ENCODE data around the gene ATP8A2.
"Not testable (repeated sequence)": the region's sequence is repeated elsewhere in the genome, so short reads cannot be mapped to it uniquely, and the experiment has no call there.

ATP8A2 gene

DNA sequence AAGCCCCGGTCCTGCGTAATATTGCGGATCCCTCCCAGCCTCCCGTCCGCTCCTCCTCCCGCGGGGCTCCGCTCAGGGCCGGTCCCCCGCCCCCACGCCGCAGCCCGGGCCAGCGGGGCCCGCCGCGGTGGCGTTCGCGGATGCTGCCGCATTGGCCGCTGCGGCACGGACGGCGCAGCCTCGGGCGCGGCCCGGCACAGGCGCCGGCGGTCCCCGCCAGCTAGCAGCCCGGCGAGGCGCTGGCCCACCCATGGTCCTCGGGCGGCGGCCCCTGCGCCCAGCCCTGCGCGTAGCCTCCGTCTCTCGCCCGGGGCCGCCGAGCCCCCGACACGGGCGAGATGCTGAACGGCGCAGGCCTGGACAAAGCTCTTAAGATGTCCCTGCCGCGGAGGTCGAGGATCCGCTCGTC is at the start of gene ATP8A2:
ATP8A2 (plus strand) TSS at position 100 of the 409 bp plus-strand sequence; CDS start at position 339, 239 bp downstream.
- Mint-ChIP-seq H3K4me3 (peak within 1 kb of the TSS; percentile 83), H3K27ac (no peak within 1 kb of the TSS), H3K36me3 (no peaks in the 10 kb centered on the region), H3K4me1 (peaks cover 12% of the 10 kb centered on the region), H3K27me3 (peaks cover 54% of the 10 kb centered on the region), H3K9me3 (no peaks in the 10 kb centered on the region)

DNA sequence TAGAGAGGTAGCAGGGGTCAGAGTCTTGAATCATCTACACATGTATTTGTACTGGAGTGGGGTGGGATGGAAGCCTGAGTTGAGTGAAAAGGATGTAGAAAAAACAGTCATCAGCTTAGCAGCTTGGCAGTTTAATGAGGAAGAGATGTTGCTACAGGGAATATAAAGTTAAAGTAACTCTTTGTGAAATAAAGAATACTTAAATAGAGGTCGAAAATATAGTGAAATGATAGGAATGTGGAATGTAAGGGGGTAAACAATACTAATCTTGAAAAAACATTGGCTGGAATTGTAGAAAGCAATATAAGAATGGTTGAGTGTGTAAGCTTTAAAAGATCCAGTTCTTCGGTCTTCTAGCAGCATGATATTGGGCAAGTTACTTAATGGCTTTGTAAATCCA is 47.7 kb upstream of the ATP8A2 start:
- no peak overlapping the region for H3K4me3 Mint-ChIP-seq
- H3K36me3 Mint-ChIP-seq = peaks cover 8% of the 10 kb centered on the region
- H3K27ac Mint-ChIP-seq = peak overlapping the region; percentile 14
- H3K27me3 Mint-ChIP-seq = no peaks in the 10 kb centered on the region
- no peaks in the 10 kb centered on the region for H3K9me3 Mint-ChIP-seq
- H3K4me1 Mint-ChIP-seq = no peaks in the 10 kb centered on the region

DNA sequence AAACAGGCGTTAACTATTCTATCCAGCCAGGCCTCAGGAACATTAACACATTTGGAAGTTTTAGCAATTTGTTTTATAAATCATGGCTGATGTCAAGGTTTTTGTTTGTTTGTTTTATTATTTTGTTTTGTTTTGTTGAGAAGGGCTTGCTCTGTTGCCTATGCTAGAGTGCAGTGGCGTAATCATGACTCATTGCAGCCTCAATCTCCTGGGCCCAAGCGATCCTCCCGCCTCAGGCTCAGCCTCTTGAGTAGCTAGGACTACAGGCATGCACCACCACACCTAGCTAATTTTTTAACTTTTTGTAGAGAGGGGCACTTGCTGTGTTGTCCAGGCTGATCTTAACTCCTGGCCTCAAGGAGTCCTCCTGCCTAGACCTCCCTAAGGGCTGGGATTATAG is 42.1 kb upstream of the ATP8A2 start:
- H3K9me3 Mint-ChIP-seq = no peaks in the 10 kb centered on the region
- no peak overlapping the region for H3K27ac Mint-ChIP-seq
- no peaks in the 10 kb centered on the region for H3K27me3 Mint-ChIP-seq
- H3K4me3 Mint-ChIP-seq = no peak overlapping the region
- peaks cover 9% of the 10 kb centered on the region for H3K4me1 Mint-ChIP-seq
- peaks cover 5% of the 10 kb centered on the region for H3K36me3 Mint-ChIP-seq

DNA sequence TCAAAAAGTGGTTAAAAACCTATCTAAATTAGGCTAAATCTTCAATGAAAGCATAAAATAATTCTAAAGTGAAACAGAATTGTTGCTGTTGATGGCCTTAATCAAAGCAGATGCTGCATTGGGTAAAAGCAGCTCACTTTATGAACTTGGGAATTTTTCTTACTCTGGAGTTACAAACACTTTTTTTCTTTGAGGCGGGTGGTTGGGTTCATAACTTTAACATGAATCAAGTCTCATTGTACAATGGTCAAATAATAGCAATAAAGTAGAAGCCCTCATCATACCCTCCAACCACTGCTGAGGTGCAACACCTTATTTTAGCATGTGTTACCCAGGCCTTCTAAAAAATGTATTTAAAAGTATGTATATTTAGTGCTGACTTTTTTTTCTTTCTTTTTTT is 41.2 kb upstream of the ATP8A2 start:
- Mint-ChIP-seq H3K4me1 (peaks cover 9% of the 10 kb centered on the region), H3K4me3 (no peak overlapping the region), H3K27ac (no peak overlapping the region), H3K36me3 (peaks cover 5% of the 10 kb centered on the region), H3K27me3 (no peaks in the 10 kb centered on the region), H3K9me3 (no peaks in the 10 kb centered on the region)

DNA sequence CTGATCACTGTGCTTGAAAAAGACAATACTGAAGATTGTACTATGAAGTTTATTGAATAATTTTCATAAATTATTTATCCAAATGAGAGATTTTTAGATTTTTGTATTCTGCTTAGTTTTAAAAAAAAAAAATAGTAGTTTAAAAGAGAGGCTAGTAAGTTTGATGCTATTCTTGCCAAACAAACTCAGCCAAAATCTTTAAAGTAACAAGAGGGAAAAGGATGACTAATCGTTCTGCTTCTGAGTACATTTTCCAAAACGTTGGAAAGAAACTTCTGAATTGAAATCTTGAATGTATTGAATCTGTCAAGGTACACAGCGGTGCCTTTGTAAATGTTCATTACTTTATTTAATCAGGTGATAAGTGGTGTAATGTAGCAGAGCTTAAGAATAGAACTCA is 35.9 kb upstream of the ATP8A2 start:
- Mint-ChIP-seq H3K4me3 (no peak overlapping the region), H3K27ac (peak overlapping the region; percentile 12), H3K4me1 (peaks cover 9% of the 10 kb centered on the region), H3K27me3 (no peaks in the 10 kb centered on the region), H3K9me3 (no peaks in the 10 kb centered on the region), H3K36me3 (peaks cover 7% of the 10 kb centered on the region)

DNA sequence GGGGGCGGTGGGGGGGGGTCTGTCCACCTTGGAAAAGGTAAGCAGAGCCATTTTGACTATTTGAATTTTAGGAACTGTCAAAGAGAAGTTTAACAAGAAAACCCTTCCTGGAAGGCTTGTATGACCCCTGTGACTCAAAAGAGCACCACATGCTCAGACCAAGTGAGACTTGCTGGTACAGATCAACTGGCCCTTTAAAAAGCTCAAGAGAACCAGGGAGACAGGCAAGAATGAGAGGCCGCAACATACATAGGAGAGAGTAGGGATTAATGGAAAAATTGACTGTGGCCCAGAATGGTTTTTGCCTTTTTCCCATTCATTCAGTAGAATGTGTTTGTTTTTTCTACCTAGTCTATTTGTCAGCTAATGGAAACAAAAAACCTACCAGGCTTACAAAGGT is 26.2 kb upstream of the ATP8A2 start:
- no peaks in the 10 kb centered on the region for H3K4me1 Mint-ChIP-seq

DNA sequence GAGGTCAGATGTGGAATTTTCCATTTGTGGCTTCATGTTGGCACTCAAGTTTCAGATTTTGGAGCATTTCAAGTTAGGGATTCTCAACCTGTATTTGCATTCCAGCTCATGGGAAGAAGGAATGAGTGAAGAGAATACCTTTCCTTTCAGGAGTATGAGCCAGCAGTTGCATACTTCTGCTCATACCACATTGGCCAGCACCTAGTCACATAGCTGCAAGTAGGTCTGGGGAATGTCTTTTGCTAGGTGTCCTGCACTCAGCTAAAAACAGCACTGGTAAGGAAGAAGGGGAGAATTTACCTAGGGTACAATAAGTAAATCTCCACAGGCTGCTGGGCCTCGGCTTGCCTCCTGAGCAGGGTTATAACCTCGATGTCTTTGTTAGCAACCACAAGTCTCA is 24.6 kb upstream of the ATP8A2 start:
- peaks cover 2% of the 10 kb centered on the region for H3K36me3 Mint-ChIP-seq
- no peaks in the 10 kb centered on the region for H3K4me1 Mint-ChIP-seq
- no peak overlapping the region for H3K27ac Mint-ChIP-seq
- H3K27me3 Mint-ChIP-seq = no peaks in the 10 kb centered on the region
- no peaks in the 10 kb centered on the region for H3K9me3 Mint-ChIP-seq
- H3K4me3 Mint-ChIP-seq = no peak overlapping the region

More for the DNA sequence above, 26.2 kb upstream of the ATP8A2 start:
- Mint-ChIP-seq H3K27me3 (no peaks in the 10 kb centered on the region), H3K4me3 (no peak overlapping the region), H3K9me3 (no peaks in the 10 kb centered on the region), H3K27ac (no peak overlapping the region), H3K36me3 (peaks cover 2% of the 10 kb centered on the region)

DNA sequence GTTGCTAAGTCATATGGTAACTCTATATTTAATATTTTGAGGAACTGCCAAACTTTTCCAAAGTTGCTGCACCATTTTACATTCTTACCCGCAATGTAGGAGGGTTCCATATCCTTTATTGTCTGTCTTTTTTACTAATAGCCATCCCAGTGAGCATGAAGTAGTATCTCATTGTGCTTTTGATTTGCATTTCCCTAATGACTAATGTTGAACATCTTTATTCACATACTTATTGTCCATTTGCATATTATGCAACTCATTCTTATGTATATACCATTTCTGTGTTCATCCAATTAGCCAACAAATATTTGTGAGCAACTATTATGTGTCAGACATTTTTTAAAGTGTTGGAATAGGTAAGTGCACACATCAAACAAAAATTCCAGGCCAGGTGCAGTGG is 20.4 kb upstream of the ATP8A2 start:
- no peak overlapping the region for H3K4me3 Mint-ChIP-seq
- no peaks in the 10 kb centered on the region for H3K36me3 Mint-ChIP-seq
- H3K27ac Mint-ChIP-seq = no peak overlapping the region
- no peaks in the 10 kb centered on the region for H3K9me3 Mint-ChIP-seq
- H3K27me3 Mint-ChIP-seq = peaks cover 10% of the 10 kb centered on the region
- H3K4me1 Mint-ChIP-seq = no peaks in the 10 kb centered on the region

DNA sequence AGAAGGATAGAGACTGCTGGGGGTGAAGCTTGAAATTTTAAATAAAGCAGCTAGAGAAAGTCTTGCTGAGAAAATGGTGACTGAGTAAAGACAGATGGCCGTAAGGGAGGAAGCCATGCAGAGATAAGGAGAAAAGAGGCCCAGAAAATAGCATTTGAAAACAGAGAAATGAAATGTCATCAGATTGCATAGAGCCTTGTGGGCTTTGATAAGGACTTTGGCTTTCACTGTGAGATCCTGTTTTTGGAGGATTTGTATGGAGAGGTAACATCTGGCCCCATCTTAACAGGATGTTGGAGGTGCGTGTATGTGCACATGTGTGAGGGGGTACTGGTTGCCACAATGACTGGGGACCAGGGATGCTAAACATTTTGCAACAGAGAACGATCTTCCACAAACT is 19.5 kb upstream of the ATP8A2 start:
- Mint-ChIP-seq H3K4me1 (no peaks in the 10 kb centered on the region), H3K36me3 (no peaks in the 10 kb centered on the region), H3K27ac (no peak overlapping the region), H3K4me3 (no peak overlapping the region), H3K27me3 (peaks cover 11% of the 10 kb centered on the region), H3K9me3 (no peaks in the 10 kb centered on the region)

DNA sequence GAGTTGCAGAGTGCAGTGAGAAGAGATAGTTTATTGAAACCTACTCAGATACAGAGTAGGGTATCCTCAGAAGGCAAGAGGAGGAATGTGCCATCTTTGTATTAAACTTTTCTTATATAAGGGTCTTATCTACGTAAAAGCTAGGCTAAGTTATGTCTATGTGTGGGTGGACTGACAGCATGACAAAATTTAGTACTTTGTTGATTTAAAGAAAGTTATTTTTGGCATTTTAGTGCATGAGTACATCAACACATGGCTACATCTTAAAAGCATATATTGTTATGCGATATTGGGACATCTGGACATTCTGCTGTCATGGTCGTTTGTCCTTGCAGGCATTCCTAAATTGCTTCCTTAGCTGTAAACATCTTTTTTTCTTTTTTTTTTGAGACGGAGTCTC is 19.0 kb upstream of the ATP8A2 start:
- Mint-ChIP-seq H3K27ac (no peak overlapping the region), H3K9me3 (no peaks in the 10 kb centered on the region), H3K4me3 (no peak overlapping the region), H3K27me3 (peaks cover 14% of the 10 kb centered on the region), H3K36me3 (peaks cover 1% of the 10 kb centered on the region), H3K4me1 (no peaks in the 10 kb centered on the region)

DNA sequence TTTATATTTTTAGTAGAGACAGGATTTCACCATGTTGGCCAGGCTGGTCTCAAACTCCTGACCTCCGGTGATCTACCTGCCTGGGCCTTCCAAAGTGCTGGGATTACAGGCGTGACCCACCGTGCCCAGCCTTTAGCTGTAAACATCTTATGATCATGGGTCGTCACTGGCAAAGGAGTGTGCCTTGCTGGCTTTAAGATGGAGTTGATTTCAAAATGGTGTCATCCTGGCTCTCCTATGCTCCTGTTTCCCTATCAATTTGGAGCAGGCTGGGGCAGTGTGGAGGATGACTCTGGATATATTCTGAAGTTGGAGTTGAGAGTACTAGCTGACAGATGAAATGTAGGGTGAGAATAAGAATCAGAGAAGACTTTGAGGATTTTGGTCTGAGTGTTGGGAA is 18.4 kb upstream of the ATP8A2 start:
- Mint-ChIP-seq H3K27ac (no peak overlapping the region), H3K4me3 (no peak overlapping the region)

DNA sequence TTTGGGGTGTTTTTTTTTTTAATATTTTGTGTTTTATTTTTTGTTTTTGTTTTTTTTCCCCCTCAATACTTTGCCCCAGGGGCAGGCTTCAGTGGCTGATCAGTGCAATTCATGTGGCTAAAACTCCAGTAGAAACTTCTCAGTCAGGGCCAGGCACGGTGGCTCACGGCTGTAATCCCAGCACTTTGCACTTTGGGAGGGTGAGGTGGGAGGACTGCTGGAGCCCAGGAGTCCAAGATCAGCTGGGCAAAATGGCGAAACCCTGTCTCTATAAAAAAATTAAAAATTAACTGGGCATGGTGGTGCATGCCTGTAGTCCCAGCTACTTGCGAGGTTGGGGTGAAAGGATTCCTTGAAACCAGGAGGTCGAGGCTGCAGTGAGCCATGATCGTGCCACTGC is 17.4 kb upstream of the ATP8A2 start:
- Mint-ChIP-seq H3K27me3 (peaks cover 18% of the 10 kb centered on the region), H3K4me1 (no peaks in the 10 kb centered on the region), H3K9me3 (no peaks in the 10 kb centered on the region), H3K4me3 (no peak overlapping the region), H3K36me3 (peaks cover 1% of the 10 kb centered on the region), H3K27ac (no peak overlapping the region)

More for the DNA sequence above, 18.4 kb upstream of the ATP8A2 start:
- H3K36me3 Mint-ChIP-seq = peaks cover 1% of the 10 kb centered on the region
- H3K27me3 Mint-ChIP-seq = peaks cover 18% of the 10 kb centered on the region
- no peaks in the 10 kb centered on the region for H3K4me1 Mint-ChIP-seq
- no peaks in the 10 kb centered on the region for H3K9me3 Mint-ChIP-seq

DNA sequence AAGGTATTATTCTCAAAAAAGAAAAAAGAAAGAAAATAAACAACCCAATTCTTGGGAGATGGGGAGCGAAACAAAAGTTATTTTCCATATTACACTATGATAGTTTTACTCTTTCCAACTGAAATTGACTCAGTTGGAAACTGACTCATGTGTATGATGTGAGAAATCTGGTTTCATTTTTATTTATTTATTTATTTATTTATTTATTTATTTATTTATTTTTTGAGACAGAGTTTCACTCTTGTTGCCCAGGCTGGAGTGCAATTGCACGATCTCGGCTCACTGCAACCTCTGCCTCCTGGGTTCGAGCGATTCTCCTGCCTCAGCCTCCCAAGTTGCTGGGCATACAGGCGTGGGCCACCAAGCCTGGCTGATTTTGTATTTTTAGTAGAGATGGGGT is 11.3 kb upstream of the ATP8A2 start:
- not testable (repeated sequence) for H3K9me3 Mint-ChIP-seq, H3K4me3 Mint-ChIP-seq, H3K4me1 Mint-ChIP-seq, H3K36me3 Mint-ChIP-seq, H3K27ac Mint-ChIP-seq
- H3K27me3 Mint-ChIP-seq = peaks cover 15% of the 10 kb centered on the region

DNA sequence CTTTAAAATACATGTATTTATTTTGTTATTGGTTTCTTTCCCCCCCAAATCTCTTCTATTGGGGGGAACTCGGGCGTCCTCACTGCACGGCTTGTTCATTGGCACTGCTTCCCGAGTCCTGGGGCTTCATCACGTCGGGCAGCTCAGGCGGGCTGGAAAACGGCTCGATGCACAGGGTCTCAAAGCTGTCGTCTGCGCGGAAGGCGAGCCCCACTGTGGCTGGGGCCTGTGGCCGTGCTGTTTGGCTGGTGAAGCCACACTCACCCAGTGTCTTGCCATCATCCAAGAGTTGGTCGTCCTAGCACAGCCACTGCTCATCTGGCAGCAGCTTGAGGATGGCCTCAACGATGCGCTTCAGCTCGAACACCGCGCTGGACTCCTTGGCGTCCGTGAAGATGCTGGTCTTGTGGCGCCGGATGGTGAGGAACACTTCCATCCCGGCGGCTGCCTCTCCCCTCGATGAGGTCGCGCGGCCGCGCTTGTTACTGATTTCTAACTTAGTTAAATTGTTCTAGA is 6.0 kb upstream of the ATP8A2 start:
- Mint-ChIP-seq H3K9me3 (no peaks in the 10 kb centered on the region), H3K4me1 (no peaks in the 10 kb centered on the region), H3K4me3 (no peak overlapping the region), H3K27me3 (peaks cover 25% of the 10 kb centered on the region), H3K36me3 (no peaks in the 10 kb centered on the region), H3K27ac (no peak overlapping the region)

DNA sequence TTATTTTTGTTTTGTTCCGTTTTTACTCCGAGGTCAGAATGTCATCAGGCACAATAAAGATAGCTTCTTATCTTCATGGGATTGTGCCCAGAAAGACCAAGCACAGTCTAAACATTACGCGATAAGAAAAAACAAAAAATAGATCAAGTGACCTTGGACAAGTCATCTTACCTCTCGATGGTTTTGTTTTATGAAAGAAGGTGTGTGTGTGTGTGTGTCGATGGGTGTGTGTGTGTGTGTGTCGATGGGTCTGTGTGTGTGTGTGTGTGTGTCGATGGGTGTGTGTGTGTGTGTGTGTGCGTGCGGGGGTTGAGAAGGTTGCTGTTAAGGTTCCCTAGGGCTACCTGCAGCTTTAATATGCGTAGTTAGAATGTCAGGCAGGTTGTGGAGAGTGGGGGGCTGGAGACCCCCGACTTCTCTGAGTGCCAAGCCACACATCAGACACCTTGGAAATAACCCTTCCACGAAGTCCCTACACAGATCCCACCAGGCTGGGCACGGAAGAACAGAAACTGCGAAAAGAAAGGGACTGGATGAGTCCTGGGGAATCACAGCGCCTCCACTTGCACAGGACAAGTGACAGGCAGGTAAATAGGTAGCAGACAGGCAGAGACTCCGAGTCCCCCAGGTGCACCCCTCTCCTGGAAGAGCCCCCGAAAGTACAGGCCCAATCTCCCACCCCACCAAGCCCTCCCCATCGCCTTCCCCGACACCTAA is 458 bp upstream of the ATP8A2 start:
- H3K36me3 Mint-ChIP-seq = no peaks in the 10 kb centered on the region
- peaks cover 12% of the 10 kb centered on the region for H3K4me1 Mint-ChIP-seq
- H3K27me3 Mint-ChIP-seq = peaks cover 54% of the 10 kb centered on the region
- H3K9me3 Mint-ChIP-seq = no peaks in the 10 kb centered on the region
- H3K4me3 Mint-ChIP-seq = peak overlapping the region; percentile 83
- H3K27ac Mint-ChIP-seq = no peak overlapping the region

DNA sequence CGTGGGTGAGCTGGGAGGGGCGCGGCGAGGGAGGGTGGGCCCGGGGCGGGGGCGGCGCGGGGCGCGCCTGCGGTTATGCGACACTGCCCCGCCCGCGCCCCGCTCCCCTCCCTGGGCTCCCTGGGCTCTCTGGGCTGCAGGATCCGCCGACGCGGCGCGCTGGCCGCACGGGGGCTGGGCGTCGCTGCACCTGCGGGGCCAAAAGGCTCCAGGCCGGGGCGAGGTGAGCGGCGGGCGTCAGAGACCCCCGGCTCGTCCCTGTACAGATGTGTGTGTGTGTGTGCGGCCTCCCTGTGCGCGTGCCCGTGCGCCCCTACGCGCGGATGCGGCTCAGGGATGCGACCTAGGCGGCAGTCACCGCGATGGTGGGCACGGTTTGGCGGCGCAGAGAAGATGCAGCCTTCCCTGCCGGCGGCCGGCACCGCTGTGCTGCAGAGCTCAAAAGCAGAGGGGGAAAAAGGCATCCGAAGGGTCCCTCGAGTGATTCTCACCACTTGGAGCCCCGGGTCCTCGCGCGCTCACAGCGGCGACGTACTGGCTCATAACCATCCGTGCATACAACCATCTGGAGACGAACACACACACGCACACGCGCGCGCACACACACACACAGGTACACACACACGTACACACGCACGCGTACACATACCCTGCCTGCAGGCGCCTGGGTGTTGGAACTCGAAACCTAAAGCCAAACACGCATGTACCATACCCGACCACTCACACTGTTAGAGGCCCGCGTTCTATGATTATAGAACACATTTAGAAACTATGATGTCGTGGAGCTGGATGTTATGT is 709 bp downstream of the ATP8A2 start:
- Mint-ChIP-seq H3K4me1 (peaks cover 12% of the 10 kb centered on the region), H3K27ac (no peak overlapping the region), H3K27me3 (peaks cover 51% of the 10 kb centered on the region), H3K4me3 (peak overlapping the region; percentile 47), H3K9me3 (no peaks in the 10 kb centered on the region), H3K36me3 (no peaks in the 10 kb centered on the region)
